Suprapubic skin (tissue), 3 donors: ENCODE measurements around the gene PSMD4.

Experiments
- CTCF ChIP-seq, 2 donors: fragments of 200-600 bp in 1 of 2; fragments of 450-650 bp in 1 of 2; sonication (generic) in 1 of 2; IDR thresholded peaks; one replicate each; pipeline ENCODE4 v1.5.1; 2016 to 2019; ENCODE audit warnings: antibody characterized with exemption in 2 of 2, mild to moderate bottlenecking in 1 of 2, moderate library complexity in 1 of 2
- POLR2A ChIP-seq, 2 donors: fragments of 450-650 bp; IDR thresholded peaks; one replicate each; pipeline ENCODE4 v1.6.1; 2017; ENCODE audit warnings: antibody characterized with exemption in 2 of 2, mild to moderate bottlenecking in 2 of 2, moderate library complexity in 2 of 2

- TF ChIP-seq CTCF (IDR thresholded peaks at IDR 0.05) (no peak), POLR2A (IDR thresholded peaks at IDR 0.05) (no peak)
Observed at GRCh38 chr1:151289991-151290708, 35.6 kb downstream of the PSMD4 start.
